ENCODE measurements around the gene CALD1. TPM values are rescaled to one million over a fixed set of nuclear protein-coding genes. Genes with fewer than 3 reads are reported as not detected.

Gene CALD1
- total RNA-seq, 1 experiment from 2014 or later: 182 TPM

DNA sequence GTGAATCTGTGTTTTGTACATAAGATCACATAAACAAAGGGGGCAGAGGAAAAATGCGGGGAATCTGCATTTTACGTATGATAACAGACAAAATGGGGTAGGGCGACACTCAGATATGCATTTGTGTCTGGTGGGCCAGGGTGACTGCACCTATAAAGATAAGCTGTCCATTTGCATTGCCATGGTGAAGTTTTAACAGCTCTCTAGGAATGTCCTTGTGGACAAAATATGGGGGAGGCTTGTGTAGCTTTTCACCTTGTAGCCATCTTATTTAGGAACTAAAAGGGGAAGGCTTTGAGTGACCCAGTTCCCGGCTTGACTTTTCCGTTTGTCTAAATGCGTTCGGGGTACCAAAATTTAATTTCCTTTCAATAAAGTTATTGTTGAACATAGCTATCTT lies 114.5 kb downstream of the CALD1 start:
- no peak for DNase-seq (ENCODE audit: low read depth, low spot score)
- in situ Hi-C loops (cut with HindIII; ENCODE audit: low pct_unique_long_range_greater_than_20kb, low sequenced_read_pairs): no loop called here

DNA sequence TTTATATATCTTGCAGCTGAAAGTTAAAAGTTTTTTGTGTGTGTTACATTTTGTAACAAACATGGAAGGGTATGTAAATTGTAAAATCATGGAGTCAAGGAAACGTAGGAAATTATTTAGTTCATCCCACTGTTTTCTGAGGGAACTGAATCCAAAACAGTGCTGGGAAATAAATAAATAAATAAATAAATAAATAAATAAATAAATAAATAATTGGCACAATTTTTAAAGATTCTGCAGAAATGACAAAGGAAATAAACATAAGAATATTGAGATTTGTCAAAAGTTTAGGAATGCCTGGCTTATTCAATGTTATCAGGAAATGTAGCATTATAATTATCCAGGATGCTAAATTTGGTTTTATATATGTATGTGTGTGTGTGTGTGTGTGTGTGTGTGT lies 115.5 kb downstream of the CALD1 start:
- no peak for DNase-seq (ENCODE audit: low read depth, low spot score)
- in situ Hi-C loops (cut with HindIII; ENCODE audit: low pct_unique_long_range_greater_than_20kb, low sequenced_read_pairs): no loop called here

DNA sequence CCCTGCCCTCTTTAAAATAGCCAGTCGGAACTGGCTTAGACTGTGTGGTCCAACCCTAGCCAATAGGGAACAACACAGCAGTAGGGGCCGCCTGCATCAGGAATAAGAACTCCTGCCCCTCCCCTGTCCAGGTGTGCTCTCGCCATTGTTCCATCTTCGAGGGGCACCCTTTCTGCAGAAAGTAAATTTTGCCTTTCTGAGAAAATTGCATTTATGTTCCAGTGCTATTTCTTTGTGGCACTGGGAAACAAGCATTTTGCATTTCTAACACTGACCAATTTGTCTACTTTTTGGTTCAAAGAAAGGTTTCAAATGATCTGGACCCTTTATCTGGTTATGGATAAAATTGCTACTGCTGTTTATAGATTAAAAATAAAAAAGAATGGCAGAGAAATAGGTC lies 116.6 kb downstream of the CALD1 start:
- no peak for DNase-seq (ENCODE audit: low read depth, low spot score)
- in situ Hi-C loops (cut with HindIII; ENCODE audit: low pct_unique_long_range_greater_than_20kb, low sequenced_read_pairs): no loop called here

DNA sequence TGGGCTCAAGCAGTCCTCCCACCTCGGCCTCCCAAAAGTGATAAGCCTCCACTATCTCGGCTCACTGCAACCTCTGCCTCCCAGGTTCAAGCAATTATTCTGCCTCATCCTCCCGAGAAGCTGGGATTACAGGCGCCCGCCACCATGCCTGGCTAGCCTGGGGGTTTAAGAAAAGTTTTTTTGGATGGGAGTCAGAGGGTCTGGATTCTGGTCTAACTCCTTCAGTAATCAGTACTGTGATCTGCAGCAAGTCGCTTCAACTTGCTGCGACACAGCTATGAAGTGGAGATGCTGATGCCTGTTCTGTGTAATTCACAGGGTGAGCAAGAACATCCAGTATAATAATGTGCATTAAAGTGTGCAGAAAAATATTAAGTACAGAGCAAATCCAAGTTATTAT lies 118.5 kb downstream of the CALD1 start:
- in situ Hi-C loops (cut with HindIII; ENCODE audit: low pct_unique_long_range_greater_than_20kb, low sequenced_read_pairs): no loop called here
- no peak for DNase-seq (ENCODE audit: low read depth, low spot score)

DNA sequence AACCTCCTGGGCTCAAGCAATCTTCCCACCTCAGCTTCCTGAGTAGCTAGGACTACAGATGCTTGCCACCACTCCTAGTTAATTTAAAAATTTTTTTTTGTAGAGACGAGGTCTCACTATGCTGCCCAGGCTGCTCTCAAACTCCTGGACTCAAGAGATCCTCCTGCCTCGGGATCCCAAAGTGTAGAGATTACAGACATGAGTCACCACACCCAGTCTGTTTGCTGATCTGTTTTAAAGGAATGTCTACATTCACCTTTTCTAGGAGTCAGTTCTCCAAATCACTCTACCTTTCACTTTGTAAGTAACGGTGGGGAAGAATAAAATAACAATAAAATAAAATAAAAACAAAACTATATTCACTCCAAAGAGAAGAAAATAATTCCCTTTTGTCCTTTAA lies 120.3 kb downstream of the CALD1 start:
- DNase-seq (ENCODE audit: low read depth, low spot score): no peak
- in situ Hi-C loops (cut with HindIII; ENCODE audit: low pct_unique_long_range_greater_than_20kb, low sequenced_read_pairs): no loop called here

DNA sequence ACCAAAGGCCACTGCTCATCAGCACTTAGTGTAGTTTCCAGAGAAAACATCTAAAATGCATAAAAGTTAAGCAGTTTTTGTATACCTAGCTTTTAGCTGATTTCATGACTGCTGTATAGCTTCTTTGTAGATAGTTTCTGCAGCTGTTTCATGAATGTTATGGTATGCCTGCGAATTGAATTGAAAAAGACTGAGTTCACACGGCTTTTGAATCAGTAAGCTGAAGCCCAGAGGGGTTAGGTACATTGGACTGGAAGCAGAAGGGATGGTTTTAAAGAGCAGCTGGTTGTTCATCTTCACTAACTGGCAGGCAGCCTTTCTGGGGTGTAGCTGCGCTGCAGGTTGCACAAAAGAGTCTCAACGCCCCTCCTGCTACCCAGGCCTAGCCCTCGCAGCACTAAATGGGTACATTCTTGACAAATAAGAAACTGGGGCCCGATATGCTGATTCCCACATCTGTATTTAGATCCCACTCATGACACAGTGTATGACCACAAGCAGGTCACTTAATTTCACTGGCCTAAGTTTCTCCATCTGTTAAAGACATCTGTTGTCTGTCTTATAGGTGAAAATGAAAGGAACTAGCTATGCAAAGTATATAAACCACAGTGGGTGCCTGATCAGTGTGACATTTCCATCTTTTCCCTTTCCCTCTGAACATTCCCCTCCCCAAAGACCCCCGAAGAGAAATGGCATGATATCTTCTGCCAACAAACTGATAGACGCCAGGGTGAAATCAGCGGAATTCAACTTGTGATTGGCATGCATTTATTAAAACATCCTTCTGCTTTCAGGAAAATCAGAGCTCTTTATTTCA lies 120.9 kb downstream of the CALD1 start:
- DNase-seq (ENCODE audit: low read depth, low spot score): no peak
- in situ Hi-C loops (cut with HindIII; ENCODE audit: low pct_unique_long_range_greater_than_20kb, low sequenced_read_pairs): no loop called here

DNA sequence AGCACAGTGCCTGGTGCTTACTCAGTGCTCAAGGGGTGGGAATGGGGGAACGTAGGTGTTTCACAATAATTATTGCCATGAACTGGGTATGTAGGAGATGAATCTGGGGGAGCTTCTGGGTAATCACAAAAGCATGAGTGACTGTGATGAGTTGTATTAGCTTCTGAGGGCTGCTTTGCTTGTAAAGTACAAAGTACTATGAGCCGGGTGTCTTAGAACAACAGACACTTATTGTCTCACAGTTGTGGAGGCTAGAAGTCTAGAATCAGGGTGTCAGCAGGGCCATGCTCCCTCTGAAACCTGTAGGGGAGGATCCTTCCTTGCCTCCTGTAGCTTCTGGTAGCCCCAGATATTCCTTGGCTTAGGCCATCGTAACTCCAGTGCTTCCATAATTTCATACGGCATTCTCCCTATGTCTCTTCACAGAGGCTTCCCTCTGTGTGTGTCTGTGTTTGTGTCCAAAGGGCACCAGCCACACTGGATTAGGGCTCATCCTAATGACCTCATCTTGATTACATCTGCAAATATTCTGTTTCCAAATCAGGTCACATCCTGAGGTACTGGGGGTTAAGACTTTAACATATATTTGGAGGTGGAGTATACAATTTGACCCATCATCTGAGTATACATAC lies 122.1 kb downstream of the CALD1 start:
- in situ Hi-C loops (cut with HindIII; ENCODE audit: low pct_unique_long_range_greater_than_20kb, low sequenced_read_pairs): no loop called here
- DNase-seq (ENCODE audit: low read depth, low spot score): no peak

DNA sequence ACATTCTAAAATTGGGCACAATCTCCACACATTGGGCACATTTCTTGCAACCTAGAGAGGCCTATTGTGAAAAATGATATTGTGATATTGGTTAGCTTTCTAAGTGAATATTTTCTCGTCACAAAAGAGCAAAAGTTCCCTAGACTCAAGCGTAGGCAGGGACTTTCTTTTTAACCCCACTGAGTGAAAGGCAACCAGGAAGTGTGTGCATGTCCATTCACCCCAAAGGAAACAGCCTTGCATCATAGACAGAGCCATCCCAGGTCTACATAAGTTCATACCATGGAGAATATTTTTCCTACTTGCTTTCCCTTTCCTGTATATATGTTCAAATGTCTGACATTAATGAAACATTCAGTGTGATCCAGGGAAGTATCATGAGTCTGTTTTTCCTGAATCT lies 122.6 kb downstream of the CALD1 start:
- no peak for DNase-seq (ENCODE audit: low read depth, low spot score)
- in situ Hi-C loops (cut with HindIII; ENCODE audit: low pct_unique_long_range_greater_than_20kb, low sequenced_read_pairs): no loop called here

DNA sequence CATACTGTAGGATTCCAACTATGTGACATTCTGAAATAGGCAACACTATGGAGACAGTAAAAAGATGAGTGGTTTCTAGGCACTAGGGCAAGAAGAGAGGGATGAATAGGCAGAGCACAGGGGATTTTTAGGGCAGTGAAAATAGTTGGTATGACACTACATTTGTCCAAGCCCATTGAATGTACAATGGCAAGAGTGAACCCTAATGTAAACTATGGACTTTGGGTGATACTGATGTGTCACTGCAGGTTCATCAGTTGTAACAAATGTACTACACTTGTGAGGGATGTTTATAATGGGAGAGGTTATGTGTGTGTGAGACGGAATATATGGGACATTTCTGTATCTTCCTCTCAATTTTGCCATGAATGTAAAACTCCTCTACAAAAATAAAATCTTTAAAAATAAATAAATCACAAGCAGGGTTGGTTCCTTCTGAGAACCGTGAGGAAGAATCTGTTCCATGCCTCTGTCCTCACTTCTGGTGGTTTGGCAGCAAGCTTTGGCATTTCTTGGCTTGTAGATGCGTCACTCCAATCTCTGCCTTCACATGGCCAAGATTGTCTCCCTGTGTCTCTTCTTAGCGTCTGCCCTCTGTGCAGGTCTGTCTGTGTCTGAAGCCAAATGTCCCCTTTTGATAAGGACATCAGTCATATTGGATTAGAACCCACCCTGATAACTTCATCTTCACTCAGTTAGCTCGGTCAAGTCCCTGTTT lies 123.8 kb downstream of the CALD1 start:
- in situ Hi-C loops (cut with HindIII; ENCODE audit: low pct_unique_long_range_greater_than_20kb, low sequenced_read_pairs): no loop called here
- DNase-seq (ENCODE audit: low read depth, low spot score): no peak

DNA sequence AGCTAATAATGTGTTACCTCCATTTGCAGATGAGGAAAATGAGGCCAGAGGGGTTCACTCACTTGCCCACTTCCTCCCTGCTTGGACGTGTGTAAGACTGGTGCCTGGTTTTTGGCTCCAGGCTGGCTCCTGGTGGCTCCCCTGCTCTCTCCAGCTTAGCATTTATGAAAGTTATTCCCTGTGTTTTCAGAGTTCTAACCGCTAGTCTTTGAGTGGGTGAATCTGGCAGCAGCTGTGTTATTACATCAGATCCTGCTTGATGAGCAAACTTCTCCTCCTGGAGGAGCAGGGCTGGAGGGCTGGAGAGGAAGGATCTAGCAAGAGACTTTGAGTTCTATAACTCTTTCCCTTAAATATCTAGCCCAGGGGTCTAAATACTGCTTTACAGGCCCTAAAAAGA lies 125.9 kb downstream of the CALD1 start:
- DNase-seq (ENCODE audit: low read depth, low spot score): peak; percentile 64
- in situ Hi-C loops (cut with HindIII; ENCODE audit: low pct_unique_long_range_greater_than_20kb, low sequenced_read_pairs): no loop called here

DNA sequence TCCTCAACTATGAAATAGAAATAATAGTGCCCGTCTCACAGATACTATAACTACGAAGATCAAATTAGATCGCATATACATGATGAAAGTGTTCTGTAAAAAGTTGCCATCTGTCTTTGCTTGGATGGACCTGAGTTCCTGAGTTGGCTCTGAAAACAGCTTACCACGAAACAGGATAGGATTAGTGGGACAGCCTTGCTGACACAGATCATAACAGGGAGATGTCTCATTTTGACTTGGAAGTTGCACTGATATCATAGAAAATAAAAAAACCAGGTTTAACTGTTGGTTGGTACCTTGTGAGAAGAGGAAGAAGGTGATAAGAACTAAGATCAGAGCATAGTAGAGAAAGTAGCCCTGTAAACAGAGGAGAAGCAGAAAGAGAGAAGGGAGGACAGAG lies 127.6 kb downstream of the CALD1 start:
- in situ Hi-C loops (cut with HindIII; ENCODE audit: low pct_unique_long_range_greater_than_20kb, low sequenced_read_pairs): no loop called here
- no peak for DNase-seq (ENCODE audit: low read depth, low spot score)

DNA sequence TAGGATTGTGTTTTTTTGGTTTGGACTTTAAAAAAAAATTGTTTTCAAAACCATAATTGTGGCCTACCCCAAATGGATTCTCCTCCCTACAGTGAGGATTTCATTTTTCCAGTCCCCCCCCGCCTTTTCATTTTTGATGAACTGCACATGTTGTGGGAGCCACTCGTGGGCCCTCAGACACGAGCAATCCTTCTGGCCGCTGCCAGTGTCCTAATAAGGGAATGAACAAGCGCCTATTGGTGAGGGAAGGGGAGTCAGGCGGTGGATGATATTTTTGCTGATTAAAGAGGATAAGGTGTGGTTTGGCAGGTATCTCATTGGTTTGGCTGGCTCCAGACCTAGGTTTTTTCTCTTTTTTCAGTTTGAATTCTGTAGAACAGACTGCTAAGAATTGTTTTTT lies 128.2 kb downstream of the CALD1 start:
- in situ Hi-C loops (cut with HindIII; ENCODE audit: low pct_unique_long_range_greater_than_20kb, low sequenced_read_pairs): no loop called here
- no peak for DNase-seq (ENCODE audit: low read depth, low spot score)

DNA sequence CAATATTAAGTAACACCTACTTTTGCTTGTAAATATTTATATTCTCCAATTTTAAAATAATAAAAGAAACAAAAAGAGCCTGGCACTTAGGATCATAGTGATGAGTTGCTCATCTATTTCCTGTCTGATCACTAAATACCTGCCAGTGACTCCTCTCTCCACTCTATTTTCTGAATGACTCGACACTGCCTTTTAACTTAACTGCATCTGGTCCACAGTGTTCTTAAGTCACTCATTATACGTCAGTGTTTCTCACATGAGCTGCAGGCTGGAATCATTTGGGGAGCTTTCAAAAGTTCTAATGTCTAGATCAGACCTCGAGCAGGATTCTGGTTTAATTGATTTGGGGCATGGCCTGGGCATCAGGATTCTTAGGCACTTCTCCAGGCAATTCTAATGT lies 128.9 kb downstream of the CALD1 start:
- in situ Hi-C loops (cut with HindIII; ENCODE audit: low pct_unique_long_range_greater_than_20kb, low sequenced_read_pairs): no loop called here
- no peak for DNase-seq (ENCODE audit: low read depth, low spot score)

DNA sequence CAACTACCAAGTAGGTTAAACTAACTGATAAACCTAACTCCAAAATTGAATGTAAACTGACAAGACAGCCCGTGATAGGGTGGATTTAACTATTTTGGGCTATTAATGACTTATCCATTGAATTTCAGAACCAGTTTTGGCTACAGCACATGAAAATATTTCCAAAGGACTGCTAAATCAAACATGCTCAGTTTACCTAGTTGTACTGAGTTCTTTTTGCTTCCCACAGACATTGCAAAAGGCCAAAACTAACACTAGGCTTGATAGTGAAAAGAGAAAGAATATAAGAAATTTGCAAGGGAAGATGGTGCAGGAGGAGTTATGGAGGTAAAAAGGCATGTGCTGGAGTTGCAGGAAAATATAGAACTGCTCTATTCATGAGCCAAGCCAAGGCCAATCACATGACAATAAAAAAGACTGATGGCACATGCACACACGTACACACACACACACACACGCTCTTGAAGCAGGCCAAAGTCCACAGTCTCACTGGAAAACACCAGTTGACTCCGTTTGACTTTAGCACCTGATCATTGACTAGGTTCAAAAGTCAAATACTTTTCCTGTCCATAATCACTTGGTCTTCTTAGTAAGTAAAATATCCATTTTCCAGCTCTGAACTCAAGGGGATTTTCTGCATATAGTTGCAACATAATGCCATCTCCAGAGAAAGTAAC lies 130.9 kb downstream of the CALD1 start:
- peak; percentile 25 for DNase-seq (ENCODE audit: low read depth, low spot score)
- in situ Hi-C loops (cut with HindIII; ENCODE audit: low pct_unique_long_range_greater_than_20kb, low sequenced_read_pairs): loop anchor here (5.0 kb wide), 1 partner anchor 33 kb away; no protein-coding TSS in a partner anchor

DNA sequence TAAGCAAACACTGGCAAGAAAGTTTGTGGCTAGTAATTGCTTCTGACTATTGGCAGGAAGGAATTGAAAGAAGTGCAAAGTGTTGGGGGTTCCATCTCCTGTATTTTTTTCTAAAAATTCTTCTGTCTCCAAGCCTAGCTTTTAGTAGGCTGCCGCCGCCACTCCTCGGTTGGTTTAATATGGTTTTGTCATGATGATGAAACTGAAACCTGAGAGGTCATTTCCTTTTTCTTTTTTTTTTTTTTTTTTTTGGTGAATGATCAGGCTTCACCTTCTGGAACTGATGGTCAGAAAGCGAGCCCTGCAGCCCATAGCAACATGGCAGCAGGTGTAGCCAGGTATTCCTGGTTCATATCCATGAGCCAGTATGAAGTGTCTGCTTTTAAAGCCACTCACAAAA lies 131.5 kb downstream of the CALD1 start:
- in situ Hi-C loops (cut with HindIII; ENCODE audit: low pct_unique_long_range_greater_than_20kb, low sequenced_read_pairs): loop anchor here (5.0 kb wide), 1 partner anchor 34 kb away; no protein-coding TSS in a partner anchor
- no peak for DNase-seq (ENCODE audit: low read depth, low spot score)

DNA sequence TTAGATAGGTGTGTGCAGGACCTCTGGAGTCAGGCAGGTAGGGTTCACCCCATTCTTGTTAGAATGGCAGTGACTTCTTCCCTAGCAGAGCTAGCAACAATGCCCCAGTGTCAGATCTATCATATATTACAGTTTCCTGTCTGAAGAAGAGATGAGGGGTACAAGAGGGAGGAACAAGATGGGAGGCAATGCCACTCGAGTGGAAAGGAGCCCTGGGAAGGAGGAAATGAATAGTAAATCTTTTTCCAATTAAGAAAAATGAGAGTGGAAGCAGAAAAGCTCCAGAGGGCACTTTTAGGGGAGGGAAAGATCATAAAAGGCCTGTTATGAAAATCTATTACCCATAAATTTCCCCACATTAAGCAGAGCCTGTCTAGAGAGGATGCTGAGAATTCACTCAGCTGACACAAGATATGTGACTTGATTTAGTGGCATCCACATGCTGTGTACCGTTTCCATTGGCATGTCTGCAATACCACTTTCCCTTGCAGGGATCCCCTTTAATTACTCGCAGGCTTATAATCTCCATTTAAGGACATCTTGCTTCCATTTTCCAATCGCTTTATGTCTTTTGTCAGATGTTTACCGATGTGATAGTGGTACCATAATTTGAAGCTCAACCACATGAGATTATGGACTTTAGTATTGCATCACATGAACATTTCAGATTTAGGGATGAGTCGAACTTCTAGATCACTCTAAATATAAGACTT lies 136.9 kb downstream of the CALD1 start:
- no peak for DNase-seq (ENCODE audit: low read depth, low spot score)

DNA sequence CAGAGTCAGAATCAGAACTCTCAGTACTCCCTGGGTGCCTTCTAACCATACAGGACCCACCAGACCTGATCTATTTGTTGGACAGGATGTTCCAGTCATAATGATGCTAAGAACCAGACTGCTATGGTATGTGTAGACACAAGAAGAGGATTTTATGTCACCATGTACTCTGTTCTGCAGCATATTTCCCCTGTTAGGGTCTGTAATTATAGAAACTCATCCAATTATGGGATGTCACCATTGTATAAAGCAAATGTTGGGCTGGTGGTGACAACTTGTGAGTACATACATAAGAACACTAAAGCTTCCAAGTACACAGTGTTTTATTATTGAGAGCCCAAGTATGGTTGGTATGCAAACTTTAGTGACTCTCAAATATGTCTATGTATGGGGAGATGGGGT lies 139.8 kb downstream of the CALD1 start:
- in situ Hi-C loops (cut with HindIII; ENCODE audit: low pct_unique_long_range_greater_than_20kb, low sequenced_read_pairs): no loop called here
- no peak for DNase-seq (ENCODE audit: low read depth, low spot score)

More for the DNA sequence above, 136.9 kb downstream of the CALD1 start:
- in situ Hi-C loops (cut with HindIII; ENCODE audit: low pct_unique_long_range_greater_than_20kb, low sequenced_read_pairs): no loop called here
